Stimulated activated CD4-positive, alpha-beta T cell treated with anti-CD3 and anti-CD28 coated beads, Interleukin-4, amount 100 ng/mL, for 4 hours (primary cell): ENCODE results near the gene ZNF428.
"Not testable (repeated sequence)": the region's sequence is repeated elsewhere in the genome, so short reads cannot be mapped to it uniquely, and the experiment has no call there.

Experiments used
- DNase-seq, 2 experiments: peaks; one replicate each; pipeline ENCODE4 v3.0.0-alpha.2; 2020

Gene ZNF428, protein sequence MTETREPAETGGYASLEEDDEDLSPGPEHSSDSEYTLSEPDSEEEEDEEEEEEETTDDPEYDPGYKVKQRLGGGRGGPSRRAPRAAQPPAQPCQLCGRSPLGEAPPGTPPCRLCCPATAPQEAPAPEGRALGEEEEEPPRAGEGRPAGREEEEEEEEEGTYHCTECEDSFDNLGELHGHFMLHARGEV

DNA sequence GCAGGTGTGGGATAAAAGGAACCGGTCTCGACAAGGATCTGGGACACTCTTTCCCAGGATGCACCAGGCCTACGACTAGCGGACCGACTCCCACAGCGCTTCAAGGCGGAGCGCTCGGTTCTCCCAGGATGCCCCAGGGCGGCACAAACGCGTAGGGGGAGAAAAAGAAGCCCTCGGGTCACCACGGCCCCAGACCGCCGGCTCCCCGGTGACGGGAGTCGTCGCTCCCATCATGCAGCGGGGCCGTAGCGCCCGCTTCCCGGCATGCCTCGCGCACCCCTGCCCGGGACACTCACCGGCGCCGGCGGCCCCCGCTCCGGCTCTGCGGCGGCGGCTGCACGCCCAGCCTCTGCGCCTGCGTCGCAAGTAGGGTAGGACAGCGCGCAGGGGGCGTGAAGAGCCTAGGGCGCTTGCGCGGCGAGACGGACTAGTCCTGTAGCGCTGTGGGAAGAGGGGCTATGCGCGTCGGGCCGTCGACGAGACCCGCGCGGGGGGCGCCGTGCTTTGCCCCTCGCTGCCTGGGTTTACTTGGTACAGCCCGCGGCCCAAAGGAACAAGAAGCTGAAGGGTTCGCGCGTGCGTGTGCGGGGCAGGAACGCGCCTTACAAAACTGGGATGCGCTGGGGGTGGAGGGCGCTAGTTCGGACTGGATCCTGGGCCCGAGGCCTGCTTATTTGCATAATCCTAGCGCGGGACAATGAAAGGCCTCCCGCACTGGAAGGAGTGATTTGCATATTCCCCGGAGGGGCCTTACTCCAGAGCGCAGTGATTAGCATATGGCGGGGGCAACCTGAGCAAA lies at the start of gene ZNF428:
TSS of gene ZNF428 (minus strand) at position 368 of the 799 bp plus-strand sequence. CDS start 5,325 bp downstream, outside the sequence.
- peak; percentile 84 to 87 for DNase-seq

- DNase-seq = peak; percentile 93 to 94
These were observed 49.1 kb upstream of the ZNF428 start for GRCh38 chr19:43668406-43669109.

DNA sequence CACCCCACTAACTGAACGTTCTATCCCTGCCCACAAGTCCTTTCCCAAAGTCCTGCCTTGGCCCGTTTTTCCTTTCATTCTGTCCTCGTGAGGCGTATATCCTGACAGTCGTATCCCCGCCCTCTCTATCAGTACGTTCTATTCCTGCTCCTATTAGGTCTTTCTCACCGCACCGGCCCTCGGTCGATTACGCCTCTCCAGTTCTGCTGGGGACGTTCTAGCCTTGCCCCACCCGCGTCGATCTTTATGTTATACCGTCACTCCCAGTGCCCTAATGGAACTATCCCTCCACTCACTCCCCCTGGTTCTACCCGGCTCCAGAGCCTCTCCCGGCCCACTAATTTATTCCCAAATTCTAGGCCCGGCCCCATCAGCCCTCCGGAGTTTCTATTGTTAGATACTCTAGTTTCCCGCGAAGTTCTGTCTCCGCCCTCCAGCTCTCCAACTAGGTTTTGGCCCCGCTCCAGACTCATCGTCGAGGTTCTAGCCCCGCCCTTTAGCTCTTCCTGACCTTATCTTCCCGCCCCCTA lies 48.5 kb upstream of the ZNF428 start:
- DNase-seq = no peak

DNA sequence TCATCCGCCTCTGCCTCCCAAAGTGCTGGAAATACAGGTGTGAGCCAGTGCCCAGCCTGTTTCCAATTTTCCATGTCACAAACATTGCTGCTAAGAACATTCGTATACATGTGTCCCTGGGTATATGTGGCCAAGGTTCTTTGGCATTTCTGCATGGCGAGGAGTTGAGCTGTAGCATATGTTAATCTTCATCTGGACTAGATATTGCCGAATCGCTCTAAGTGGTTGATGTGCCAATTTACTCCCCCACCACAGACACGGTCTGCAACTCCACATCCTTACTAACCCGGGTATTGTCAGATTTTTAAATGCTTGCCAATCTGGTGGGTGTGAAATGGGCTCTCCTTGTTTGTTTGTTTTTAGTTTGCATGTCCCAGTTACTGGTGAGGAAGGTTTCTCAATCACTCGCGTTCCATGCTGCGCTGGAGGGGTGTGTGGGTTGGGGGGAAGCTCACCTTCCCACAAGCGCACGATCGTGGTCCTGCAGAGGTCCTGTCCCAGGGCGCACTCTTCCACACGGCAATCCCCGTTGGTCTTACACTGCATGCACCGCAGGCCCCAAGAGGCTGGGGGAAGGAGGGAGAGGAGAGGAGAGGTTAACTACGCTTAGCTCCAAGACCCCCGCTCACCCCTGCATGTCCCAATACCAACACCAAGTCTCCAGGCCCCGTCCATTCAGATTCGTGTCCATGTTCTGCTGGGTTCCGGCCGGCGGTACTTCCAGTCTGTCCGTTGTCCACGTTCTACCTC lies 47.9 kb upstream of the ZNF428 start:
- DNase-seq = no peak

- no peak for DNase-seq
These were observed 44.6 kb upstream of the ZNF428 start for GRCh38 chr19:43664018-43664417.

DNA sequence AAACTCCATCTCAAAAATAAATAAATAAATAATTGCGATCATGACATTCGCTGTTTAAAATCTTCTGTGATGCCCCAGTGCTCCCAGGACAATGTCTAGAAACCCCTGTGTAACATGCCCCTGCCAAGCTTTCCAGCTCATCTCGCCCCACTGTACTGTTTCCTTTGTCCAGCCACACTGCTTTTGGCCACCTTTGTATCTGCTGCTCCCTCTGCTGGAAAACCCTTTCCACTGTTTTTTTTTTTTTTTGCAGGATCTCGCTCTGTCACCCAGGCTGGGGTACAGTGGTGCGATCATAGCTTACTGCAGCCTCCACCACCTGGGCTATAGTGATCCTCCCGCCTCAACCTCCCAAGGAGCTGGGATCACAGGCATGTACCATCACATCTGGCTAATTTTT lies 43.1 kb upstream of the ZNF428 start:
- DNase-seq = no peak

DNA sequence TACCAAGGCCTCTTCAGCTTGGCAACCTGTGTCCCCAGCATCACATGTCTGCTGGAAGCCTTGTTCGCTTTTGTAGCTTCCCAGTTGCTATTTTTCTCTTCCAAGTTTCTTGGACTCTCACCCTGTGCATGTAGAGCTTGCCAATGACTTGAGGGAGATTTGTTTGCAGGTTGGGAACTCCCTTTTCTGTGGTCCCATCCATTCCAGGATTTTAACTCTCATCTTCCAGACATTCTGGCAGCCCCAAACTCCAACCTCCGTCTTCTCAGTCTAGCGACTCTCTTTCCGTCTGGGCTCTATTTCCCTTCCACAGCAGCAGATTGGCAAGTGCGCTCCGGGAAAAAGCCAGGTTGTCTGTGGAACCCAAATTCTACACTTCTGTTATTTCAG lies 41.5 kb upstream of the ZNF428 start:
- no peak for DNase-seq

DNA sequence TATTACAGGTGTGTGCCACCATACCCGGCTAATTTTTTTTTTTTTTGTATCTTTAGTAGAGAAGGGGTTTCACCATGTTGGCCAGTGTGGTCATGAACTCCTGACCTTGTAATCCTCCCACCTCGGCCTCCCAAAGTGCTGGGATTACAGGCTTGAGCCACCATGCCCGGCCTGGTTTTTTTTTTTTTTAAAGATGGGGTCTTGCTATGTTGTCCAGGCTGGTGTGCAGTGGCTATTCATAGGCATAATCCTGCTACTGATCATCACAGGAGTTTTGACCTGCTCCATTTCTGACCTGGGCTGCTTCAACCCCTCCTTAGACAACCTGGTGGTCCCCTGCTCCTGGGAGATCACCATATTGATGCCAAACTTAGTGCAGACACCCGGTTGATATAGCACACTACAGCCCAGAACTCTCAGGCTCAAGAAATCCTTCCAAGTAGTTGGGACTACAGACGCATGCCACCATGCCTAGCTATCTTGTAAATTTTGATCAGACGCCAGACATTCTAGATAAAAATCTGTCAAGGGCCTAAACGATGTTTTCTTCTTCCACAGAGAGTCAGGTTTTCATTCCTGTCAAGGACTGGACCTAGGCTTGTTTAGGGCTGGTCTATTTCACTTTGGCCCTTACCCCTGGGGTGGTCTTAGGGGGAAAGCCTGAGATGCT lies 41.0 kb upstream of the ZNF428 start:
- no peak for DNase-seq

- no peak for DNase-seq
These were observed 39.1 kb upstream of the ZNF428 start for GRCh38 chr19:43658494-43658893.

- no peak for DNase-seq
These were observed 38.6 kb upstream of the ZNF428 start for GRCh38 chr19:43658001-43658400.

- DNase-seq = no peak
These were observed 37.0 kb upstream of the ZNF428 start for GRCh38 chr19:43656436-43656835.

DNA sequence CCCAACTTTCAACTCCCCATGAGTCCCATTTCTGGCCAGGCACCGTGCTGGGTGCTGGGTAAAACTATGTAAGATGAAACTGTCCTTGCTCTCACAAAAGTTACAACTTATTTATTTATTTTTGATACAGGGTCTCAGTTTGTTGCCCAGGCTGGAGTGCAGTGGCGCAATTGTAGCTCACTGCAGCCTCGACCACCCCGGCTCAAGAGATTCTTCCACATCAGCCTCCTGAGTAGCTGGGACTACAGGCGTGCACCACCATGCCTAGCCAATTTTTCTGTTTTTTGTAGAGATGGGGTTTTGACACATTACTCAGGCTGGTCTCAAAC lies 33.1 kb upstream of the ZNF428 start:
- DNase-seq = no peak

DNA sequence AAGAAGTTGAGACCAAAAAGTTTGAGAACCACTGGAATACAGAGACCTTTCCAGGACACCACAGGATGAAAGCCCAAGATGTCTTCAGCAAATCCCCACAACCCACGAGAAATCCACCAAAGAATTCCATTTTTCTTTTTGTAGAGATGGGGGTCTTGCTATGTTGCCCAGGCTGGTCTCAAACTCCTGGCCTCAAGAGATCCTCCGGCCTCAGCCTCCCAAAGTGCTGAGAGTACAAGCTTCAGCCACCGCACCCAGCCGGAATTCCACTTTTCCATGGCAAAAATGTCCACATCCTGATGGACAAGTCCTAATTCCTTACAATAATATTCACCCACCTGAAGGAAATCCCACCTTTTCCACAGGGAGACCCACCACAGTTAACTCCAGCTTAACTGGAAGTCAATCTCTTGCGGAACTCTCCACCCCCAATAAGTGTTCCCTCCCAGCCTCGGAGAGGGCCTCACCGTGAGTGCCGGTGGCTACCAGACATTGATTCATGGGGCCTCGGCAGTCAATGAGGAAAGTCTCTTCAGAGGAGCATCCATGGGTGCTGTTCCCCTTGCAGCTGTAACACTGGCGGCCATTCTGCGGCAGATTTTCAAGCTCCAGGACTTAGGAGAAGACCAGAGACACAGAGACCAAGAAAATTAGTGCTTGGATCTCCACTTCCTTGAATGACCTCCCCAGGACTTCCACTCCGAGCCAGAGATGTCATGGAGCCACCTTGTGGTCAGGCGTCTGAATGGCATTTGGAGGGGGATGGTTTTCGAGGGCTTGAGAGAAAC lies 32.5 kb upstream of the ZNF428 start:
- DNase-seq = peak in 1 of 2 experiments; percentile 29

DNA sequence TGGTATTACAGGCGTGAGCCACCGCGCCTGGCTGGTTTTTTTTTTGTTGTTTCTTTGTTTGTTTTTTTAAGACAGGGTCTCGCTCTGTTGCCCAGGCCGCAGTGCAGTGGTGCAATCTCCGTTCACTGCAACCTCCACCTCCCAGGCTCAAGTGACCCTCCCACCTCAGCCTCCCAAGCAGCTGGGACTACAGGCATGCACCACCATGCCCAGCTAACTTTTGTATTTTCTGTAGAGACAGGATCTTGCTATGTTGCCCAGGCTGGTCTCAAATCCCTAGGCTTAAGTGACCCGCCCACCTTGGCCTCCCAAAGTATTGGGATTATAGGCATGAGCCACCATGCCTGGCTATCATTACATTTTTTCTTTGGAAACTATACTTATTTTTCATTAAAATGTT lies 30.8 kb upstream of the ZNF428 start:
- not testable (repeated sequence) for DNase-seq

- DNase-seq = no peak
These were observed 30.1 kb upstream of the ZNF428 start for GRCh38 chr19:43649514-43649913.

- DNase-seq = no peak
These were observed 29.2 kb upstream of the ZNF428 start for GRCh38 chr19:43648633-43649032.

DNA sequence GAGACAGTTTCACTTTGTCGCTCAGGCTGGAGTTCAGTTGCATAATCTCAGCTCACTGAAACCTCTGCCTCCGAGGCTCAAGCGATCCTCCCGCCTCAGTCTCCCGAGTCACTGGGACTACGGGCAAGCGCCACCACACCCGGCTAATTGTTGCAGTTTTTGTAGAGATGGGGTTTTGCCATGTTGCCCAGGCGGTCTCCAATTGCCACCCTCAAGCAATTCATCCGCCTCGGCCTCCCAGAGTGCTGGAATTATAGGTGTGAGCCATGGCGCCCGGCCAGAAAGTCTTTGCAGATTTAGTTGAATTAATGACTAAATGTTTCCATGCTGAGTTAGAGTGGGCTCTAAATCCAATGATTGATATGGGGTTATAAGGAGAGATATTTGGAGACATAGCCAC lies 24.8 kb upstream of the ZNF428 start:
- DNase-seq = no peak

- DNase-seq = no peak
These were observed 23.9 kb upstream of the ZNF428 start for GRCh38 chr19:43643326-43643725.

- no peak for DNase-seq
These were observed 23.1 kb upstream of the ZNF428 start for GRCh38 chr19:43642531-43642930.

DNA sequence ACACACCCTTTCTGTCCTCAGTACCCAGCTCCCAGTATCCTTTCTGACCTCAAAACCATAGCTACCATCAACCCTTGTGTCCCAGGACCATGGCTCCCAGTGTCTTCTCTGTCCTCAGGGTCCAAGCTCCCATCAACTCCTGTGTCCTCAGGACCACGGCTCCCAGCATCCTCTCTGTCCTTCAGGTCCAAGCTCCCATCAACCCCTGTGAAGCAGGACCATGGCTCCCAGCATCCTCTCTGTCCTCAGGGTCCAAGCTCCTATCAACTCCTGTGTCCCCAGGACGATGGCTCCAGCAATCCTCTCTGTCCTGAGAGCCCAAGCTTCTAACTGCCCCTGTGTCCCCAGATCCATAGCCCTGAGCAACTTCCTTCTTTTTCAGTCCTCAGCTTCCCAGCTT lies 21.9 kb upstream of the ZNF428 start:
- no peak for DNase-seq

DNA sequence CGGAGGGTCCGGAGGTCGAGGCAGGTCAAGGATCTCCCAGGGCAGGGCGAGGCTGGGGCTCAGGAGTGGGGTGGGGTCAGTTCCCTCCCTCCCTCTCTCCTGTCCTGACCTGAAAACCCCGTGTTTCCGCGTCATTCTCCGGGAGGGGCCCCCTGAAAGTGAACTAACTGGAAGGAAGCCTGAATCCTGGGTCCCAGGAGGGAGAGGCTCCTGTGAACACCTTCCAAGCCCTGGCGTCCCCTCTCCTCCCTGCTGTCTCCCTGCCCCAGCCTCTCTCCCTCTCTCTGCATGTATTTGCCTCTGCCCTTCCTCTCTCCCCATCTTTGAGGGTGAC lies 21.0 kb upstream of the ZNF428 start:
- no peak for DNase-seq
